ENCODE results near the gene CCR4.

GRCh38 chr3:32903953-32904352 lies 47.5 kb upstream of the CCR4 start:
- no peak for TF ChIP-seq YY1 (IDR thresholded peaks at IDR 0.05; ENCODE audit: insufficient read depth, insufficient read length)
- TF ChIP-seq ZNF274 (IDR thresholded peaks at IDR 0.05; ENCODE audit: low read depth, low read length) = no peak
